Measurements from ENCODE around the gene LAMP1. TPM values are rescaled to one million over a fixed set of nuclear protein-coding genes. Genes with fewer than 3 reads are reported as not detected.
"Not testable (repeated sequence)": the region's sequence is repeated elsewhere in the genome, so short reads cannot be mapped to it uniquely, and the experiment has no call there.

The LAMP1 gene
- total and polyA plus RNA-seq, 2 experiments from 2014 or later = 34.5 to 107 TPM

DNA sequence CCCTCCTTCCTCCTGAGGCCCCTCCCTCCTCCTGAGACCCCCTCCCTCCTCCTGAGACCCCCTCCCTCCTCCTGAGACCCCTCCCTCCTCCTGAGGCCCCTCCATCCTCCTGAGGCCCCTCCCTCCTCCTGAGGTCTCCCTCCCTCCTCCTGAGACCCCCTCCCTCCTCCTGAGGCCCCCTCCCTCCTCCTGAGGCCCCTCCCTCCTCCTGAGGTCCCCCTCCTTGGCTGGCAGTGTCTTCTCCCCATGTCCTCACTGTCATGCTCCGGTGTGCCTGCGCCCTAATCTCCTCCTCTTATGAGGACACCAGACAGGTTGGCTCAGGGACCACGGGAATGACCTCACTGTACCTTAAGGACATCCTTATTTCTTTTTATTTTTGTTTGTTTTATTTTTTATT, 74.7 kb downstream of the LAMP1 start:
- peaks cover 16% of the 10 kb centered on the region for H3K4me1 ChIP-seq (ENCODE audit: insufficient read depth)
- not testable (repeated sequence) for H3K36me3 Mint-ChIP-seq (ENCODE audit: low read depth); H3K36me3 ChIP-seq (ENCODE audit: insufficient read depth); H3K4me3 ChIP-seq; H2AFZ ChIP-seq; H4K20me1 ChIP-seq (replicated peaks; ENCODE audit: insufficient read depth); H3K9me2 ChIP-seq (ENCODE audit: insufficient read depth); H3K27ac Mint-ChIP-seq; DNase-seq (ENCODE audit: low spot score); ATAC-seq; H3K9me3 Mint-ChIP-seq; H3K79me2 ChIP-seq (replicated peaks; ENCODE audit: insufficient read depth); H3K27ac ChIP-seq (ENCODE audit: low read depth); H3K4me2 ChIP-seq; H3K27me3 ChIP-seq (ENCODE audit: insufficient read depth); H3K4me3 Mint-ChIP-seq
- Mint-ChIP-seq H3K4me1 (peaks cover 28% of the 10 kb centered on the region), H3K27me3 (ENCODE audit: insufficient read depth, low read depth, poor library complexity) (peaks cover 22% of the 10 kb centered on the region)
- peaks cover 15% of the 10 kb centered on the region for H3F3A ChIP-seq (replicated peaks; ENCODE audit: low read depth)

Small RNA genes within 50 kb of the gene (microRNA-seq; reads per million reads assigned to microRNA genes)
- not detected for gene MIR8075

Small RNA genes within 50 kb of the gene (small RNA-seq; reads per million reads assigned to genes)
- not detected for gene MIR8075 (ENCODE audit: low replicate concordance)

Other genes starting within 250 kb of the LAMP1 start
- 0.16 and 0.24 TPM in 2 replicates for gene F7, start 191.4 kb upstream of the LAMP1 start, total RNA-seq (2014; rRNA removed; shearing (Covaris generic))
- gene F7, start 191.4 kb upstream of the LAMP1 start, polyA plus RNA-seq (2016; fragmentation: Nextera tagmentation; extraction: Ambion mirVana) = 0.16 and 0.21 TPM in 2 replicates
- gene F10, start 174.4 kb upstream of the LAMP1 start, total RNA-seq (2014; rRNA removed; shearing (Covaris generic)) = 0.76 and 1.0 TPM in 2 replicates
- gene F10, start 174.4 kb upstream of the LAMP1 start, polyA plus RNA-seq (2016; fragmentation: Nextera tagmentation; extraction: Ambion mirVana) = 1.6 and 1.7 TPM in 2 replicates
- not detected in 2 replicates for gene PROZ, start 138.6 kb upstream of the LAMP1 start, total RNA-seq (2014; rRNA removed; shearing (Covaris generic))
- gene PROZ, start 138.6 kb upstream of the LAMP1 start, polyA plus RNA-seq (2016; fragmentation: Nextera tagmentation; extraction: Ambion mirVana) = 0.21 and 0.53 TPM in 2 replicates
- 107 and 110 TPM in 2 replicates for gene PCID2, start 88.6 kb upstream of the LAMP1 start, total RNA-seq (2014; rRNA removed; shearing (Covaris generic))
- gene PCID2, start 88.6 kb upstream of the LAMP1 start, polyA plus RNA-seq (2016; fragmentation: Nextera tagmentation; extraction: Ambion mirVana) = 77.2 and 79.6 TPM in 2 replicates
- 121 and 195 TPM in 2 replicates for gene CUL4A, start 87.6 kb upstream of the LAMP1 start, total RNA-seq (2014; rRNA removed; shearing (Covaris generic))
- 64.2 and 67.5 TPM in 2 replicates for gene CUL4A, start 87.6 kb upstream of the LAMP1 start, polyA plus RNA-seq (2016; fragmentation: Nextera tagmentation; extraction: Ambion mirVana)
- 33.9 and 56.2 TPM in 2 replicates for gene GRTP1, start 66.9 kb downstream of the LAMP1 start, total RNA-seq (2014; rRNA removed; shearing (Covaris generic))
- 55.7 and 61.8 TPM in 2 replicates for gene GRTP1, start 66.9 kb downstream of the LAMP1 start, polyA plus RNA-seq (2016; fragmentation: Nextera tagmentation; extraction: Ambion mirVana)
- gene ADPRHL1, start 156.2 kb downstream of the LAMP1 start, total RNA-seq (2014; rRNA removed; shearing (Covaris generic)) = 0.80 and 1.3 TPM in 2 replicates
- 0.96 and 1.0 TPM in 2 replicates for gene ADPRHL1, start 156.2 kb downstream of the LAMP1 start, polyA plus RNA-seq (2016; fragmentation: Nextera tagmentation; extraction: Ambion mirVana)
- gene DCUN1D2, start 193.5 kb downstream of the LAMP1 start, total RNA-seq (2014; rRNA removed; shearing (Covaris generic)) = 25.7 and 38.0 TPM in 2 replicates
- gene DCUN1D2, start 193.5 kb downstream of the LAMP1 start, polyA plus RNA-seq (2016; fragmentation: Nextera tagmentation; extraction: Ambion mirVana) = 12.3 and 12.5 TPM in 2 replicates

All from GM23338 (cell line).